DMS79 (cell line): ENCODE measurements around the gene FAM20B.
A peak's percentile ranks its signal among the peaks of the same experiment; 100 is the strongest.
"Not testable (repeated sequence)": the region's sequence is repeated elsewhere in the genome, so short reads cannot be mapped to it uniquely, and the experiment has no call there.

Source experiments
- DNase-seq: peaks from one replicate; lab custom pipeline; 2025; lab: John Stamatoyannopoulos, UW

The FAM20B gene

GRCh38 chr1:179025125-179025974, at the start of gene FAM20B:
Gene FAM20B, plus strand, starts transcription at chr1:179025894. Its CDS starts 17,954 bp downstream, at chr1:179043848.
- peak; percentile 69 for DNase-seq

GRCh38 chr1:178976541-178976940, 49.2 kb upstream of the FAM20B start:
- no peak for DNase-seq

DNA sequence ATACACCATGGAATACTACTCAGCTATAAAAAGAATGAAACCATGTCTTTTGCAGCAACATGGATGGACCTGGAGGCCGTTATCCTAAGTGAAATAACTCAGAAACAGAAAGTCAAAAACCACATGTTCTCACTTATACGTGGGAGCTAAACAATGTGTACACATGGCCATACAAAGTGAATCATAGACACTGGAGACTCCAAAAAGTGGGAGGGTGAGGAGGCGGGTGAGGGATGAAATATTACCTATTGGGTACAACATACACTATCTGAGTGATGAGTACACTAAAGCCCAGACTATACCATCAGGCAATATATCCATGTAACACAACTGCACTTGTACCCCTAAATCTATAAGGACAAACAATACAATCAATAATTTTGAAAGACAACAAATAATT, 39.5 kb upstream of the FAM20B start:
- no peak for DNase-seq

- DNase-seq = not testable (repeated sequence)
Measured at GRCh38 chr1:178988198-178988597, 37.5 kb upstream of the FAM20B start.

GRCh38 chr1:178993559-178993958, 32.1 kb upstream of the FAM20B start:
- no peak for DNase-seq

DNA sequence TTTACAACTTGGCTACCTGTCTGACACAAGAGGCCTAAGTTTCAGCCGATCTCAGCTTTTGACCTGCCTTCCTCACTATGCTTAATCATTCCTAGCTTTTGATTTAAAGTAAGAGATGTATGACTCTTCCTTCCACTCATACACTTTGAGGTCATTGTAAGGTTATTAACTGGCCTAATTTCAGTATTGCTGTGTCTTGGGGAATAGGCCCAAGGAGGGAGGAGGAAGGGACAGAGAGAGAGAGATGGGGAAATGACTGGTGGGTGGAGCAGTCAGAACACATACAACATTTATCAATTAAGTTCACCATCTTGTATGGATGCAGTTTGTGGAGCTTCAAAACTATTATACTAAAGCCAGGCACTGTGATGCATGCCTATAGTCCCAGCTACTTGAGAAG, 28.3 kb upstream of the FAM20B start:
- no peak for DNase-seq

DNA sequence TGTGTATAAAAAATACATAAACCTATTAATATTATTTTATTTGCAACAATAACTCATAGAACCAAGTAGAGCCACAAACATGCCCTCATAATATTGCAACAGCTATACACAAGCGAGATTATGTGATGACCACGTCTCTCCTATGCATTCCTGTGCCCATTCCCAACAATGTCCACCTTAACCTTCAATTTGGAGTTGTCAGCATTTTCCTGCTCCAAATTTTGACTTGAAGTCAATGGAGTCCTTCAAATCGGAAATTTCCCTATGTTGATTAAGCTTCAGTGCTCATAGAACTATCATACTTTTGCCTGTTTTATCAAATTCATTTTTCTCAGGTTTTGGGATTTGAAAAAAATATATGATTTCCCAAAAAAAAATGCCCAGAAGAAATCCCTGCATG, 27.4 kb upstream of the FAM20B start:
- no peak for DNase-seq

DNA sequence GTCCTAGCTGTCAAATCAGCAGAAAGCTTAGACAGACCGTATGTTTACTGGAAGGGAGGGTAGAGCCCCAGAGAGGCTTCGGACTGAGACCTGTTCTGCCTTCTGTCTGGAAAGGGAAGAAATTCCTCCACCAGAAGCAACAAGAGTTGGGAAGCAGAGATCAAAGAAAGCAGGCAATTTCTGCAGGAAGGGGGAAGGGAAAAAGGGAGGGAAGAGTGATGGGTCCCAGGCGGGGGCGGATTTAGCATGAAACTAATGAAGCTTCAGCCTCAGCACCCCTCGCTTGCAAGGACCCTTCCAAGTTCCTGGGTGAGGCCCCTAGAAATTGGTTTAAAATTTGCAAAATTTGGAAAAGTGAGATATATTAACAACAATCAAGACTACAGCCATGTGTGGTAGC, 26.6 kb upstream of the FAM20B start:
- DNase-seq = no peak

DNA sequence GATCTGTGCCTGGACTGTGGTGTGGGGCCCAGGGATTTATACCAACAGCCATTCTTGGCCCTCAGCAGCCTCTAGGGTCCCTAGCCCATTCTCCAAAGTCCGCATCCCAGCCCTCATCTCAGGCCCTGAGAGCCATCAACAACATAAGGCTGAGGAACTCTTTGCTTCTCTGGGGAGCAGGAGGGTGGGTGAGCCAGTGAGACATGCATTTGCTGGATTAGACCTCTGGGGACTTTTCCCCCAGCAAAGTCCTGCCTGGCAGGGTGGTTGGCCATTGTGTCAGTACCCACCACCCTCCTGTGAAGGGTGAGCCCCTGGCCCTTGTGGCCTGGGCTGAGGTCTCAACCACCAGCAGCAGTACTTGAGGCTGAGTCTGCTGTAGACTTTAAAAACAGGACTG, 24.2 kb upstream of the FAM20B start:
- DNase-seq = no peak

DNA sequence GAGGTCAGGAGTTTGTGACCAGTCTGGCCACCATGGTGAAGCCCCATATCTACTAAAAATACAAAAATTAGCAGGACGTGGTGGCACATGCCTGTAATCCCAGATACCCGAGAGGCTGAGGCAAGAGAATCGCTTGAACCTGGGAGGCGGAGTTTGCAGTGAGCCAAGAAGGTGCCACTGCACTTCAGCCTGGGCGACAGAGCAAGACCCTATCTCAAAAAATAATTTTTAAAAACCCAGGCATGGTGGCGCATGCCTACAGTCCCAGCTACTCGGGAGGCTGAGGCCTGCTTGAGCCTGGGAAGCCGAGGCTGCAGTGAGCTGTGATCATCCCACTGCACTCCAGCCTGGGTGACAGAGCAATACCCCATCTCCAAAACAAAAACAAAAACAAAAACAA, 23.6 kb upstream of the FAM20B start:
- DNase-seq = not testable (repeated sequence)

GRCh38 chr1:179002552-179003345, 22.9 kb upstream of the FAM20B start:
- DNase-seq = peak; percentile 11

DNA sequence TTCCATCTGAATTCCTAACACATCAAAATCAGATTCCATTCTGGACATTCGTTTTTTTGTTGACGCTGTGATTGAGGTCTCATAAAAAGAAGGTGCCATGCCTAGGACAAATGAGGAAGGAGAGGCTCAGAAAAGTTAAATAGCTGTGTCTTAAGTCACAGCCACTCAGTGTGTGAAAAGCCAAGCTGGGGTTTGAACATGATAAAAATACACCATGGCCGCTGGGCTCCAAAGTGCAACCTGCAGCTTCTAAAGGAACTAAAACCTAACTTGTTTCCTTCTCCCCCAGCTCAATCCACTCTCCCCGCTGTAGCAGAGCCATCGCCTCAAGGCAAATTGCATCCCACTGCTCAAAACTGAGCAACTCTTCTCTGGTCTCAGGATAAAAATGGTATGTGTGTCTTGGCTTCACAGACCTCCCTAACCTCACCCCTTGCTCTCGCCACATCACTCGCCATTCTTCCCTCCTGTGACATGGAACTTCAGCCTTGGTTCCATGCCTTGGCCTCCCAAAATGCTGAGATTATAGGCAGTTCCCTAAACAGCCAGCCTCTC, 22.1 kb upstream of the FAM20B start:
- no peak for DNase-seq

DNA sequence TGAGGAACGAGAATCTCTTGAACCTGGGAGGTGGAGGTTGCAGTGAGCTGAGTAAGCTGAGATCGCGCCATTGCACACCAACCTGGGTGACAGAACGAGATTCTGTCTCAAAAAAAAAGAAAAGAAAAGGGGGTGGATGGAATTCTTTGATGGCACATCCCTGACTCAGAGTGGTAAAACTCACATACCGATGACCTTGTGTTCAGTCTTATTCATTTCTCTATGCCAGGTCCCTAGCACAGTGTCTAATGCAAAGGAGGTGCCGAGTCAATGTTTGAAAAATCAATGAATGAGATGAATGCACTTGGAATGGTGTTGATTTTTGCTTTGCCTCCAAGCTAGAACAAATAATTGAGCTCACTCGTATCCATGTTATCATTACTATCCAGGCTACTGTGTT, 18.5 kb upstream of the FAM20B start:
- DNase-seq = no peak

GRCh38 chr1:179010671-179011070, 15.0 kb upstream of the FAM20B start:
- no peak for DNase-seq

DNA sequence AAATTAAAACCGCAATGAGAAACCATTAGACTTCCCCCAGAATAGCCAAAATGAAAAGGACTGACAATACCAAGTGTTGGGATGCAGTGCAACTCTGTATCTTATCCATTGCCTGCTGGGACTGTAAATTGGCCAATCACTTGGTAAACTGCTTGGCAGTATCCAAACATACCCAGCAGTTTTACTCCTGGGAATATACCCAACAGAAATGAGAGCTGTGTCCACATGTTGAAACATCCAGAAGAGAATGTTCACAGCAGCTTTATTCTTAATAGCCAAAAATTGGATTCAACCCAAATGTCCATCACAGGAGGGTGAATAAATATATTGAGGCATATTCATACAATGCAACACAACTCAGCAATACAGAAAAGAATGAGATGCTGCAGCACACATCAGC, 13.7 kb upstream of the FAM20B start:
- DNase-seq = no peak

- DNase-seq = no peak
Measured at GRCh38 chr1:179014123-179014522, 11.6 kb upstream of the FAM20B start.

DNA sequence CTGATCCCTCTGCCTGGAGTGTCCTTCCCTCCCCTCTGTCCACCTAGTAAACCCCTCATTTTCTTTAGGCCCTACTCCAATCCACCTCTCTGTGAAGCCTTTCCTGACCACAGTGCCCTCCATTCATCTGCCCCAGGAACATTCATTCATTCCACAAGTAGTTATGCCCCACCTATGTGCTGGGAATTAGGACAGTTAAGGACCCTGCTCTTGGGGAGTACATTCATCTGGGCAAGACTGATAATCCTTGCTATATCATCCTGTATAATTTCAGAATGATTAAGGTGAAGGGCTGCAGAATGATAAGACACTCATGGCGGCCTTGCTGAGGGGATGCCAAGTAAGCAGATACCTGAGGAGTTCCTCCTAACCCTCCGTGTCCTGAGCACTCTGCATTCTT, 10.3 kb upstream of the FAM20B start:
- no peak for DNase-seq

- DNase-seq = peak; percentile 31
Measured at GRCh38 chr1:179016706-179017382, 8.8 kb upstream of the FAM20B start.

GRCh38 chr1:179017383-179018326, 8.0 kb upstream of the FAM20B start:
- DNase-seq = no peak

DNA sequence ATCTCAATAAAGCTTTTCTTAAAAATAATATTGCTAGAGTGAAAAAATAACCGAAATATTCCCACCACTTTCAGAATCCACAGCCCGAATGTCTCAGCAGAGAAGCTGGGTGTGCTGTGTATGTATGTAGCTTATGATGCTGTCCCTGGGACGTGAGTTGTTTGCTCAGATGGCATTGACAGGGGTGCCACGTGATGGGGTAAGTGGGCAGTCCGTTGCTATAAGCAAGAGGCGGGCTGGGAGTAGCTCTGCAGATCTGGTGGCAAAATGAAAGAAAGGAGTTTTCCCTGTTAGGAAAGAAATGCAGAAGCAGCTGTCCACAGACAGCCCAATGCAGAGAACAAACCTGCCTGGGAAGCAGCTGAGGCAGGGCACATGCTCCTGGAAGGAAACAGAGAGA, 3.8 kb upstream of the FAM20B start:
- no peak for DNase-seq

- DNase-seq = no peak
Measured at GRCh38 chr1:179023946-179024650, 1.6 kb upstream of the FAM20B start.
